GM12878 (cell line): Measurements from ENCODE around the gene GRIN2A.

Experiments used
- ATF2 ChIP-seq: IDR thresholded peaks from 2 replicates; pipeline ENCODE4 v1.6.1; 2012; ENCODE audit warnings: low read length, inconsistent platforms
- CTCF ChIP-seq, 3 experiments: IDR thresholded peaks in 2 of 3; conservative IDR thresholded peaks in 1 of 3; 2 replicates each; pipeline ENCODE4 v1.5.1; 2011; ENCODE audit warnings: low read depth in 3 of 3, low read length in 3 of 3, mild to moderate bottlenecking in 3 of 3, control low read depth in 2 of 3, moderate library complexity in 2 of 3, inconsistent platforms in 1 of 3, mixed read lengths in 1 of 3; ENCODE audit not compliant: control insufficient read depth in 2 of 3, insufficient read depth in 1 of 3; ENCODE audit errors: extremely low read depth in 1 of 3
- FOXM1 ChIP-seq: IDR thresholded peaks from 2 replicates; pipeline ENCODE4 v1.6.1; 2012; ENCODE audit warnings: low read depth, mild to moderate bottlenecking, inconsistent platforms, low read length, moderate library complexity
- MYC ChIP-seq: IDR thresholded peaks from 2 replicates; pipeline ENCODE4 v1.6.1; 2011; ENCODE audit warnings: mild to moderate bottlenecking, low read length, moderate library complexity, inconsistent platforms; ENCODE audit not compliant: insufficient read depth, insufficient replicate concordance, insufficient read length, severe bottlenecking
- NRF1 ChIP-seq: conservative IDR thresholded peaks from 2 replicates; pipeline ENCODE4 v1.6.1; 2011; ENCODE audit warnings: mild to moderate bottlenecking, low read depth, low read length, improper control_type of control experiment
- RAD21 ChIP-seq: IDR thresholded peaks from 2 replicates; pipeline ENCODE4 v1.6.1; 2011; ENCODE audit warnings: mild to moderate bottlenecking, low read depth, low read length, moderate library complexity; ENCODE audit not compliant: insufficient read depth
- RCOR1 ChIP-seq: conservative IDR thresholded peaks from 2 replicates; pipeline ENCODE4 v1.6.1; 2012; ENCODE audit warnings: low read depth, low read length, improper control_type of control experiment
- SKIL ChIP-seq: fragments of 450-650 bp; IDR thresholded peaks from 2 replicates; pipeline ENCODE4 v1.6.1; 2017; ENCODE audit warnings: mild to moderate bottlenecking, low read depth, inconsistent platforms; ENCODE audit not compliant: poor library complexity, severe bottlenecking
- TBL1XR1 ChIP-seq: IDR thresholded peaks from 2 replicates; pipeline ENCODE4 v1.6.1; 2012; ENCODE audit warnings: low read depth, low read length, improper control_type of control experiment
- TCF7 ChIP-seq: IDR thresholded peaks from 2 replicates; pipeline ENCODE4 v1.6.1; 2014; ENCODE audit warnings: antibody characterized with exemption, borderline replicate concordance
- YBX1 ChIP-seq: fragments of 450-650 bp; IDR thresholded peaks from 2 replicates; pipeline ENCODE4 v1.6.1; 2016; ENCODE audit warnings: antibody characterized with exemption
- TF ChIP-seq, protein P1 (sequence below): IDR thresholded peaks from 2 replicates; pipeline ENCODE4 v1.6.1; 2012; ENCODE audit warnings: low read depth, low read length, improper control_type of control experiment

DNA sequence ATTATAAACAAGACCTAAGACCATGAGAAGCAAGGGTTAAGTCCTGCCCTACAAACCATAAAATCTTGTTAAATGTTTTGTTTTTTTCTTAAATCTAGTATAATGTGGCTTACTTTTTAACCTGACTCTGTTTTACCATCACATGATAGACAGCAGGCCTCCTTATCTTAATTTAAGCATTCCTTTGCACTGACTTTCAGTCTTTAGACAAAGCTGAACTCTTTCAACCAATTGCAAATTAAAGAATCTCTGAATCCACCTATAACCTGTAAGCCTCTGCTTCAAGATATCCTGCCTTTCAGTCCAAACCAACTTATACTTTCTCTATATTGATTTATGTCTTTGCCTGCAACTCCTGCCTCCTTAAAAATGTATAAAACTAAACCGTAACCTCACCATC lies 478.5 kb downstream of the GRIN2A start:
- TF ChIP-seq TCF7 (no peak), RCOR1 (no peak), FOXM1 (no peak), TBL1XR1 (no peak), NRF1 (no peak), SKIL (no peak), MYC (no peak), ATF2 (no peak), CTCF (IDR thresholded peaks at IDR 0.05 in 2 of 3, conservative IDR thresholded peaks at IDR 0.05 in 1 of 3; ENCODE audit: control insufficient read depth in 2 of 3, extremely low read depth in 1 of 3, insufficient read depth in 1 of 3, low read depth in 3 of 3, low read length in 3 of 3) (no peak), YBX1 (no peak), RAD21 (no peak)
- TF ChIP-seq, protein P1, sequence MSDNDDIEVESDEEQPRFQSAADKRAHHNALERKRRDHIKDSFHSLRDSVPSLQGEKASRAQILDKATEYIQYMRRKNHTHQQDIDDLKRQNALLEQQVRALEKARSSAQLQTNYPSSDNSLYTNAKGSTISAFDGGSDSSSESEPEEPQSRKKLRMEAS: no peak
